Right renal pelvis (tissue), 4 donors: ENCODE measurements around the gene MAP7D1. TPM values are rescaled to one million over a fixed set of nuclear protein-coding genes. Genes with fewer than 3 reads are reported as not detected.

Experiments used
- DNase-seq, 4 donors: peaks; one replicate each; pipeline ENCODE4 v3.0.0-alpha.2; 2013; ENCODE audit warnings: low read depth in 4 of 4, low spot score in 3 of 4, missing footprints in 1 of 4
- polyA plus RNA-seq, 4 donors: library from polyadenylated mRNA; unstranded; fragments of 120-200 nt; gene quantifications; one replicate each; pipeline ENCODE4 v1.2.1, GENCODE V29; 2013; ENCODE audit not compliant: insufficient read length in 4 of 4

MAP7D1 gene
- polyA plus RNA-seq, 4 donors = 58.6 to 63.8 (median 63.1) TPM

DNA sequence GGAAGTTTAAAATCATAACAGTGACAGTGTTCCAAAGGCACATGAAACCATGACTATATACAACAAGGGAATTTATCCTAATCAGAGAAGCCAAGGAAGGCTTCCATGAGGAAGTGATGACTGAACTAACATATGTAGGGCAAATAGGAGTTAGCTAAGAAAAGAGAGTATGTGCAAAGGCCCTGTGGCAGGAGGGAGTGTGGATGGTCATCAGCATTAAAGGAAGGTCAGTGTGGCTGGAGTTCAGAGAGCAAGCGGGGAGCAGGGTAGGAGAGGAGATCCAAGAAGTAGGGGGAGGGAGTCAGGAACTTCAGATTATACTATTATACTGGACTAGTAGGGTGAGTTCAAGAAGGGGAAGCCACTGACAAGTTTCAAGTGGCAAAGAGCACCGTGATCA lies 8.4 kb downstream of the MAP7D1 start:
- no peak for DNase-seq

DNA sequence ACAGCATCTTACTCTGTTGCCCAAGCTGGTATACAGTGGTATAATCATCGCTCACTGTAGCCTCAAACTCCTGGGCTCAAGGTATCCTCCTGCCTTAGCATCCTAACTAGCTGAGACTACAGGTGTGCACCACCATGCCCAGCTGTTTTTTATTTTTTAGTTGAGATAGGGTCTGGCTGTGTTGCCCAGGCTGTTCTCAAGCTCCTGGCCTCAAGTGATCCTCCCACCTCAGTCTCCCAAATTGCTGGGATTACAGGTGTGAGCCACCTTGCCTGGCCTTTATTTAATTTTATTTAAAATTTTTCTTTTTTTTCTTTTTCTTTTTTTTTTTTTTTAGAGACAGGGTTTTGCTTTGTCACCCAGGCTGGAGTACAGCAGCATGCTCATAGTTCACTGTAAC lies 9.2 kb downstream of the MAP7D1 start:
- no peak for DNase-seq

DNA sequence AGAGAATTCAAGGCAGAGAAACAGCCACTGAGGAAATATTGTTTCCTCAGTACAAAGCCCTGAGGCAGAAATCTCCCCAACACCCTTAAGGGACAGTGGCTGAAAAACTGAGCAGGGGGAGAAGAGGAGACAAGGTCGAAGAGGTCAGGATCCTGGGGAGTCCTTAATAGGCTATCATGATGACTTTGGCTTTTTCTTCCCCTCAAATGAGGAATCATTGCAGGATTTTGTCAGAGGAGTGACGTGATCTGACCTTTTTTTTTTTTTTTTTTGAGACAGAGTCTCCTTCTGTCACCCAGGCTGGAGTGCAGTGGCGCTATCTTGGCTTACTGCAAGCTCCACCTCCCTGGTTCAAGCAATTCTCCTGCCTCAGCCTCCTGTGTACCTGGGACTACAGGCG lies 10.2 kb downstream of the MAP7D1 start:
- no peak for DNase-seq

DNA sequence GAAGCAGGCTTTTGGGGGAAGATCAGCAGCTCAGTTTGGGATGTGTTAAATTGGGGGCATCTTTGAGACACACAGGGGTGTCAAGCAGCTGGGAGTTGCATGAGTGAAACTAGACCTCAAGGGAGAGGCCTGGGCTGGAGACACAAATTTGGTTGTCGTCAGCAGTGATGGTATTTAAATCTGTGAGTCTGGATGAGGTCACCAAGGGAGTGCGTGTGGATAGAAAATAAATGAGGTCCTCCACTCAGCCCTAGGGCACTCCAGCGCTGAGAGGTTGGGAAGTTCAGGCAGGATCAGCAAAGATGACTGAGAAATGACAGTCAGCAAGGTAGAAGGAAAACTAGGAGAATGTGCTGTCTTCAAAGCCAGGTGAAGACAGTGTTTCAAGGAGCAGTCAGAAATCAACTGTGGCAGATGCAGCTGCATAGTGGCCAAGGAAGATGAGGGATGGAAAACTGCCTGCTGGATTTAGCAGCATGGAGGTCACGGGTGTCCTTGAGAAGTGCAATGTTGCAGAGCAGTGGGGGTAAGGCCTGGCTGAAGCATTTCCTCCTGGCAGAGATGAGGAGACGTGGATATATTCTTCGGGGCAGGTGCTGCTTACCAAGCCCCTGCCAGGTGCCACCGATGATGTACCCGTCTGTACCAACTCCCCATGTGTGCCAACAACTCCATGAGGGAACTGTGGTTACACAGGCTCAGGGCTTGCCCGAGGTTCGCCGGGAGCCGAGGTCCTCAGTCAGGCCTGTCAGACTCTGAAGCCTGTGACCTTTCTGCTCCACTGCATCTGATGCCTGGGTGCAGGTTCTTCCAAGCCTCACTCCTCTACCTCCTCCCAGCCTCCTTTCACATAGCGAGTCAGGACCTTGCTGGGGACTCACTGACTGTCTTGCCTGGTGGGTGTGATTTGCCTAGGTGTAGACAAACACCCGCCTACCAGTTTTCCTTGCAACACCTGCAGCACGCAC lies 11.3 kb downstream of the MAP7D1 start:
- no peak for DNase-seq

DNA sequence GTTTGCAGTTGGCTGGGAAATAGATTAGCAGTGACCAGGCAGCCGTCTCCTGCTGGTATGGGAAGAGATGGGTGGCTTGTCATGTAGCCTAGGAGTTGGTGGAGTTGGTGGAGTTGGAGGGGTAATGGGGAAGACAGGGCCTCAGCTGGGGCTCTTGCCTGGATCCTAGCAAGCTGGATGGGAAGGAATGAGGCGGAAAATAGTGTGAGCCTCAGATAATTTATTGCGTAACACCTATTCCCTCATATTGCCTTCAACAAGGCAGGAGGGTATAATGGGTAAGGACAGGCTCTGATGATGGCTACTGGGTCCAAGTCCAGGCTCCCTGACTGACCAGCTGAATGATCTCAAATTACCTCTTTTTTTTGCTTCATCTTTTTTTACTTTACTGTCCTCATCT lies 12.6 kb downstream of the MAP7D1 start:
- no peak for DNase-seq

DNA sequence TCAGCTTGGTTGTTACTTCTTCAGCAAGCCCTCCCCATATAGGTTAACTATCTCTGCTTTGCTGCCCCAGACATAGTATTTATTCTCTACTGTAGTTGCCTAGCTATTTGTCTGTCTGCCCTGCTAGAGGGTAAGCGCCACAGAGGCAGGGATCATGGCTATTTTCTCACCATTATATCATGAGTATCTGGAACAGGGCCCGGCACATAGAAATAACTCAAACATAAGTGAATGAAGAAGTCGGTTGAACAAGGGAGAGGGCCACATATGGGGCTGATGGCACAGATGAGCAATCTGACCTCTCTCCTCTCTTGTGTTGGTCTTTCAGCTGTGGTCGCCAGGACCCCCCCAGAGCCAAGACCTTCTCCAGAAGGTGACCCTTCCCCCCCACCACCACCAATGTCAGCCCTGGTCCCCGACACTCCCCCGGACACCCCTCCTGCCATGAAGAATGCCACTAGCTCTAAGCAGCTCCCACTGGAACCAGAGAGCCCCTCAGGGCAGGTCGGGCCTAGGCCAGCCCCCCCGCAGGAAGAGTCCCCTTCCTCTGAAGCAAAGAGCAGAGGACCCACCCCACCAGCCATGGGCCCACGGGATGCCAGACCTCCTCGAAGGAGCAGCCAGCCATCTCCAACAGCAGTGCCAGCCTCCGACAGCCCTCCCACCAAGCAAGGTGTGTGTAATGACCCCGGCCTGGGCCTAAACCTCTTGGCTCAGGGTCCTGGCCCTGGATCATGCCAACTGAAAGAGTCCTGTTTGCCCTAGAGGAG lies 14.9 kb downstream of the MAP7D1 start:
- DNase-seq = no peak

DNA sequence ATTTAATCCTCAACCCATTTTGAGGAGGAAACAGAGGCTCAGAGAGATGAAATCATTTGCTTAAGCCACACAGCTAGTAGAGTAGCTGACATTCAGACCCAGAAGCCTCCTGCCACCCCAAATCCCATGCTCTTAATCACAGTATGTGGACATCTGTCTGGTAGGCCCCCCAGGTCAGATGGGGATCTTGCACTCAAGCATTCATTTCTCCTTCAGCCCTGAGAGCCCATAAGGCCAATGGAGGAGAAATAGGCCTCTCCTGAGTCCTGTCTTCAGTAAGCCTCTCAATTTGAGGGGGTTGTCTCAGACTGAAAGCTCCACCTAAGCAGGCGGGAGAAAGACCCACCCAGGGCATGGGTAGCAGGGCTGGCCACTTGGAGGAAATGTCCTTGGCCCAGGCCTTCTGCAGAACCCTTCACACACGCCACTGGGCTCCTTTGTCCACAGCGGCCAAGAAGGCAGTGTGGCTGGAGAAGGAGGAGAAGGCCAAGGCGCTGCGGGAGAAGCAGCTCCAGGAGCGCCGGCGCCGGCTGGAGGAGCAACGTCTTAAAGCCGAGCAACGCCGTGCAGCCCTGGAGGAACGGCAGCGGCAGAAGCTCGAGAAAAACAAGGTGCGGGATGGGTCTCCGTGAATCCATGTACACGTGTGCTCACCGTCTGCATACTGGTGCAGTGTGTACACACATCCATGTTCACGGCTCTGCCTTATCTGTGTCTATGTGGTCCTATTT lies 16.2 kb downstream of the MAP7D1 start:
- no peak for DNase-seq

DNA sequence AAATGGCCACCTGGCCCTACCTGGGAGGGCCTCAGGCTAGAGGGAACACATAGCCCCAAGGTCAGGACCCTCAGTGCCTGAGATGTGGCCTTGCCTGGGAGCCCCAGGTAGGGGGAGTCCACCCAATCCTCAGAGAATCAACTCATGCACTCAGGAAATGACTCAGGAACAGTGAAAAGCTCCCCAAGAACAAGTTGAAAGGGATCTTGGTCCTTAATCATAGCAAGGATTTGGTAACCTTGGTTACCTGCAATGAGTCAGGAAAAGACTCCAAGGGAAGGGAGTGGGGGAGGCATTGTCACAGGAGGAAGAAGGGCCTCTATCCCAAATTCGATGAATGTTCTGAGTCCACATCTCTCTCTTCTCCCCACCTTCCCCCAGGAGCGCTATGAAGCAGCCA lies 17.0 kb downstream of the MAP7D1 start:
- DNase-seq = no peak

DNA sequence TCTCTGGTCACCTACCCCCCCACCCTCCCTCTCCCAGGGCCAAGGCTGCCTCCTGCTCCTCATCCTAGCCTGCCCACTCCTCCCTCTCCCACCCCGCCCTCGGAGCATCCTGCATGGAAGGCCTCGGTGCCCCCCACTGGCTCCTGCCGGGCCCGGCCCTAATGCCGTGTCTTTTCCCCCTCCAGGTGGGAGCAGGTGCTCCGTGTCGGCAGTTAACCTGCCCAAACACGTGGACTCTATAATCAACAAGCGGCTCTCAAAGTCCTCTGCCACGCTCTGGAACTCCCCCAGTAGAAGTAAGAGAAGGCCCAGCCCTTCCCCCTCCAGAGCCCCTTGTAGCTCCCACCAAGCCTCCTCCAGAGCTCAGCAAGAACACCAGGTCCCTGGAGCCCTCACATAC lies 18.8 kb downstream of the MAP7D1 start:
- DNase-seq = no peak

DNA sequence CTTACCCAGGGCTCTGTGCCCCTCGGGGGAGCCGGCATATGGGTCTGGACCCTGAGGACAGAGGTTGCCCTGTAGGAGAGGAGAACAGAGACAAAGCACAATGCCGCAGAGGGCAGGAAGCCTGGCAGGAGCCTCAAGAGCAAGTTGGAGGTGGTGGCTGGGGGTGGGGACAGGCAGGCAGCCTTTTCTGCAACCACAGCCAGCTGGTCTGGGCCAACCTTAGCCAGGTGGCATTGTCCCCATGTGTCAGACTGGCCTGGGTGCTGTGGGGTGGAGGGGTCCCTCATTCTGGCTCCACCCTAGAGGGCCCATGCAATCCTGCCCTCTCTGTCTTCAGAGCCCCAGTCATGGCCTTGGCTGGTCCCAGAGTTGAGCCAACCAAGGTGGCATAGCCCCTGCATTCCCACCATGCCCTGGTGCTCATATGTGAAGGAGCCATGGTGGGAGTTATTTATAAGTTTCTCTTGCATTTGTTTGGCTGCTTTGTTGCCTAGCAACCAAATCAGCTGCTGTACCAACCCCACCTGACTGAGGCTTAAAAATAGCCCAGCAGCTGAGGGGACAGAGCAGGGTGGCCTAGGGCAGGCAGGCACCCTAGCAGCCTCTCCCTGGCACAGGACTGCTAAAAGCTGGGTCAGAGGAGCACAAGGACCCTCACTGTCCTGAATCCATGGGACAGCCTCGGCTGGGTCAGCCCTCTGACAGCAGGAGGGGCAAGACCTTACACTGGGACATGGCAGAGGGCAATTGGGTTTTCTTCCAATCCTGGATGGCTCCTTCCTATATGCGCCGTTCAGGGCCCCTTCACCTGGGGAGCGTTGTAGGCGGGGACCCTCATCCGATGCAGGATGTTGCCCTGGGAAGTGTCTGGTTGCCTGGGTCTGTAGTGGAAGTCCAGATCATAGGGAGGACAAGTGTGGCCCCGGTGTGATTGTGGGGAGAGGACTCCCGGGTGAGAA lies 19.5 kb downstream of the MAP7D1 start:
- DNase-seq = peak in 2 of 4 donors; percentile 31 to 40

DNA sequence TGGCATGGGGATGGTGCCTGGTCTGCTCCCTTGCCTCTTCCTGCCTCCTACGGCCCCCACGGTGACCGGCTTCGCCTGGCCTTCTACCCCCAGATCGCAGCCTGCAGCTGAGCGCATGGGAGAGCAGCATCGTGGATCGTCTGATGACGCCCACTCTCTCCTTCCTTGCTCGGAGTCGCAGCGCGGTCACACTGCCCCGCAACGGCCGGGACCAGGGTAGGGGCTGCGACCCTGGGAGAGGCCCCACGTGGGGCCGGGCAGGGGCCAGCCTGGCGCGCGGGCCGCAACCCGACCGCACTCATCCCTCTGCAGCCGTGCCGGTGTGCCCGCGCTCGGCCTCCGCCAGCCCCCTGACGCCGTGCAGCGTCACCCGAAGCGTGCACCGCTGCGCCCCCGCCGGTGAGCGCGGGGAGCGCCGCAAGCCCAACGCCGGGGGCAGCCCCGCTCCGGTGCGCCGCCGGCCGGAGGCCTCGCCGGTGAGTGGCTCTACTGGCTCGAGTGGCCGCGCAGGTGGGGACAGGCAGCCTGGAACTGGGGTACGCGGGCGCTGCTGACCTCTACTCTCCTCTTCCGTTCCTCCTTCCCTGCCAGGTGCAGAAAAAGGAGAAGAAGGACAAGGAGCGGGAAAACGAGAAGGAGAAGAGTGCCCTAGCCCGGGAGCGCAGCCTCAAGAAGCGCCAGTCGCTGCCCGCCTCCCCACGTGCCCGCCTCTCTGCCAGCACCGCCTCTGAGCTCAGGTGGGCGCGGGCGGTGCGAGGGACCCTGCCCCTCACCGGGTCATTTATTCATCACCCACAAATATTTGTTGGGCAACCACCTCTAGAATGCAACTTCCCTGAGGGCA lies 20.4 kb downstream of the MAP7D1 start:
- DNase-seq = no peak

DNA sequence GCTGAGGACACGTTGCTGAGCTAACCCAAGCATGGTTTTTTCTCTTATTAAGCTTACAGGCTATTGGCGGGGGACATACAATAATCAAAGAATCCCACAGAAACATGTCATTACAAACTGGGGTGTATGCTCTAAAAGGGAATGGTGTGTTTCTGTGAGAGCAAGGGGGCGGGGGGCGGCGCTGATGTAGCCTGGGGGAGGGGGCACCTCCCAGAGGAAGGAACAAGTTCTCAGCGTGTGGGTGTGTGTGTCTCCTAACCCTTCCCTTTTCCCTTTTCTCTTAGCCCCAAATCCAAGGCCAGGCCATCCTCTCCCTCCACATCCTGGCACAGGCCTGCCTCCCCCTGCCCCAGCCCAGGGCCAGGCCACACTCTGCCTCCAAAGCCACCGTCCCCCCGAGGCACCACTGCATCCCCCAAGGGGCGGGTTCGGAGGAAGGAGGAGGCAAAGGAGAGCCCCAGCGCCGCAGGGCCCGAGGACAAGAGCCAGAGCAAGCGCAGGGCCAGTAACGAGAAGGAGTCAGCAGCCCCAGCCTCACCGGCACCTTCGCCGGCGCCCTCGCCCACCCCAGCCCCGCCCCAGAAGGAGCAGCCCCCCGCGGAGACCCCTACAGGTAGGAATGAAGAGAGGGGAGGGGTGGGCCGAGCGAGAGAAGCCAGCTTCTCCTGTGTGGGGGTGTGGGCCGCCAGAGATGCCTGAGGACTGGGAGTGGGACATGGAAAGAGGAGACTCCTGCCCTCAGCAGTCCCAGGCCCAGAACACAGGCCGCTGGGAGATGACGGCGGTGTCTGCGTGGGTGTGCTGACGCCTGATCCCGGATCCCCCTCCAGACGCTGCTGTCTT lies 21.9 kb downstream of the MAP7D1 start:
- DNase-seq = no peak

DNA sequence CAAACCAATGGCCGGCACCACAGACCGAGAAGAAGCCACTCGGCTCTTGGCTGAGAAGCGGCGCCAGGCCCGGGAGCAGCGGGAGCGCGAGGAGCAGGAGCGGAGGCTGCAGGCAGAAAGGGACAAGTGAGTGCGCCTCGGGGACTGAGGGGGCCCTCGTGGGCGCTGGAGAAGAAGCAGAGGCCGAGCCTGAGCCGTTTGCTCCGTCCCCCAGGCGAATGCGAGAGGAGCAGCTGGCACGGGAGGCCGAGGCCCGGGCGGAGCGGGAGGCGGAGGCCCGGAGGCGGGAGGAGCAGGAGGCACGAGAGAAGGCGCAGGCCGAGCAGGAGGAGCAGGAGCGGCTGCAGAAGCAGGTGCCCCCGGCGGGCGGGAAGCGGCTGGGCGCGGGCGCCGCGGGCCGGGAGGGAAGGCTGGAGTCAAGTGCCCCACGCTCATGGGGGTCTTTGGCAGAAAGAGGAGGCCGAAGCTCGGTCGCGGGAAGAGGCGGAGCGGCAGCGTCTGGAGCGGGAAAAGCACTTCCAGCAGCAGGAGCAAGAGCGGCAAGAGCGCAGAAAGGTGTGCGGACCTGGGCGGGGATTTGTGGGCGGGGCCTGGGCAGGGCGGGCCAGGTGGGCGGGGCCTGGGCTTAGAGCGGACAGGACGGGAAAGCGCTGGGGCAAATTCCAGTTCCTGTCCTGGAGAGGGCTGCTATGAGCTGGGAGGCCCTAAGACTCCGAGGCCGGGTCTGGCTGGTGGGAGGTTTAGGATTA lies 22.7 kb downstream of the MAP7D1 start:
- no peak for DNase-seq

DNA sequence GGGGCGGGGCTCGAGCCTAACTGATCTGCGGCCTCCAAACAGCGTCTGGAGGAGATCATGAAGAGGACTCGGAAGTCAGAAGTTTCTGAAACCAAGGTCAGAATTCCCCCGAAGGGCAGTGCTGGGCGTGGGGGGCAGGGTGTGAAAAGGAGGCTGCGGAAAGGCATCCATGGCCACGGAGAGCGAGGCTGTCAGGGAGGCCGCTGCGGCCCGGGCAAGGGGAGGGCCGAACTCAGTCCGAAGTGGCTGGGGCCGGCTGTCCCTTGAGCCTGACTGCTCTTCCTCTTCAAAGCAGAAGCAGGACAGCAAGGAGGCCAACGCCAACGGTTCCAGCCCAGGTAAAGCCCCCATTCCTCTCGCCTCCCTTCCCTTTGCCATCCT lies 23.2 kb downstream of the MAP7D1 start:
- DNase-seq = no peak

DNA sequence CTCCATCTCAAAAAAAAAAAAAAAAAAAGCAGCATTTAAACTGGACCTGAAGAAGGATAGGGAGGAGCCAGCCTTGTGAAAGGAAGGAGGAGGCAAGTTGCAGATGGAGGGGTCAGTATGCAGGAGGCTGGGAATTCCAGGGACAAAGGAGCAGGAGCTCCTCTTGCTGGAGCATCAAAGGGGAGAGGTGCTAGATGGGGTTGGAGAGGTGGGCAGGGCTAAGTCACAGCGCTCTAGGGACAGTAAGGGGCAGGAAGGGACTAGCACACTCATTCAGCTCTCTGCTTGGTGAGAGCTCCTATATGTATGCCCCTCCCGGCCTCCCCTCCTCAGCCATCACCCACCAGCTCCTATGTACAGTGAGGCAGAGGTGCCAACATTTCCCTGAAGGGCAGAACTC lies 26.8 kb downstream of the MAP7D1 start:
- no peak for DNase-seq

DNA sequence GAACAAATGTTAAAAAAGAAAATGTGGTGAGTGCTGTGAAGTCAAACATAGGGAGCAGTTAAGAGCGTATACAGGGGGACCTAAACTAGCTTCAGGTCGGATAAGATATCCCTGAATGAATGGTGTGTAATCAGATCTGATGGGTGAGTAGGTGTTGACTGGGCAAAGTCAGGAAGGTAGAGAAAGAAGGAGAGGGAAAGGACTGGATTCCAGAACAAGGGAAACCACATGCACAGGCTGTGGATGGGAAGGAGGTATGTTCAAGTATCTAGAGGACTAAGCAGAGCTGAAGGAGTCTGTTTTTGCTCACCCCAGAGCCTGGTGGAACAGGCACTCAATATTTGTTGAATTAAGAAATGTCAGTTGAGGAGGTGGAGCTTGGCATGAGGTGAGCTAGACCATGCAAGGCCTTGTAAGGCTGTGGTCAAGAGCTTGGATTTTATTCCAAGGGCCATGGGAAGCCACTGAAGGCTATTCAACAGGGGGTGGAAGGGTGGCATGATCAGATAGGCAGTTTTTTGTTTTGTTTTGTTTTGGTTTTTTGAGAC lies 27.4 kb downstream of the MAP7D1 start:
- DNase-seq = no peak
